Mesodermal cell (in vitro differentiated cells): Measurements from ENCODE around the gene RELCH.

Source experiments
- H3K27ac ChIP-seq: 2 replicates; pipeline ENCODE4 v1.7.0; 2013; ENCODE audit warnings: mild to moderate bottlenecking, low read depth, low read length, moderate library complexity; ENCODE audit not compliant: severe bottlenecking
- H3K36me3 ChIP-seq: 2 replicates; pipeline ENCODE4 v1.7.1; 2013; ENCODE audit warnings: mild to moderate bottlenecking, low read length, moderate library complexity; ENCODE audit not compliant: control insufficient read depth, insufficient read depth
- H3K4me1 ChIP-seq: one replicate; pipeline ENCODE4 v1.7.1; 2013; ENCODE audit warnings: mild to moderate bottlenecking, low read length; ENCODE audit not compliant: insufficient read depth, control insufficient read depth, poor library complexity, severe bottlenecking
- H3K4me3 ChIP-seq: 2 replicates; pipeline ENCODE4 v1.7.0; 2013; ENCODE audit warnings: low read length, control low read depth, mild to moderate bottlenecking; ENCODE audit not compliant: insufficient read depth, poor library complexity, severe bottlenecking; ENCODE audit errors: extremely low read depth
- H3K9me3 ChIP-seq: 2 replicates; pipeline ENCODE4 v1.7.1; 2013; ENCODE audit warnings: mild to moderate bottlenecking, low read length, moderate library complexity; ENCODE audit not compliant: control insufficient read depth
- WGBS, 2 experiments: methylation state at CpG; one replicate each; pipeline ENCODE4 v1.1.5; 2013; ENCODE audit warnings: missing lambda C conversion rate in 2 of 2; ENCODE audit not compliant: insufficient coverage in 2 of 2; 5-methylcytosine and 5-hydroxymethylcytosine counted together

Gene RELCH

GRCh38 chr18:62321201-62321600 is 134.1 kb downstream of the RELCH start:
- H3K27ac ChIP-seq: no peak overlapping the region
- no peaks in the 10 kb centered on the region for H3K36me3 ChIP-seq
- H3K9me3 ChIP-seq: no peaks in the 10 kb centered on the region
- no peak overlapping the region for H3K4me3 ChIP-seq
- WGBS, 2 experiments: 61 to 67% methylated on average over 1 to 3 of the region's 3 CpGs
- H3K4me1 ChIP-seq: peaks cover 7% of the 10 kb centered on the region

- Histone ChIP-seq H3K9me3 (no peaks in the 10 kb centered on the region), H3K4me3 (no peak overlapping the region), H3K27ac (no peak overlapping the region), H3K36me3 (no peaks in the 10 kb centered on the region), H3K4me1 (peaks cover 7% of the 10 kb centered on the region)
- 40 to 45% methylated on average over 1 to 4 of the region's 6 CpGs for WGBS, 2 experiments
Observed at GRCh38 chr18:62323483-62324180, 136.6 kb downstream of the RELCH start.

- Histone ChIP-seq H3K36me3 (no peaks in the 10 kb centered on the region), H3K4me1 (peaks cover 7% of the 10 kb centered on the region), H3K9me3 (no peaks in the 10 kb centered on the region), H3K4me3 (no peak overlapping the region), H3K27ac (peak overlapping the region; percentile 29)
- WGBS, 2 experiments: 70% methylated on average over 8 to 10 of the region's 12 CpGs
Observed at GRCh38 chr18:62324181-62324828, 137.2 kb downstream of the RELCH start.

GRCh38 chr18:62324917-62325805 is 138.1 kb downstream of the RELCH start, which contains the start of gene TNFRSF11A:
Gene TNFRSF11A (plus strand): TSS chr18:62325310. CDS start chr18:62325353, 43 bp downstream.
- peak within 1 kb of the TSS; percentile 29 for H3K27ac ChIP-seq
- H3K36me3 ChIP-seq: no peaks in the 10 kb centered on the region
- peaks cover 14% of the 10 kb centered on the region for H3K4me1 ChIP-seq
- peak within 1 kb of the TSS; percentile 53 for H3K4me3 ChIP-seq
- 3 to 4% methylated on average over 49 to 86 of the region's 99 CpGs for WGBS, 2 experiments
- no peaks in the 10 kb centered on the region for H3K9me3 ChIP-seq

GRCh38 chr18:62325806-62326645 is 139.0 kb downstream of the RELCH start:
- Histone ChIP-seq H3K9me3 (no peaks in the 10 kb centered on the region), H3K4me3 (peak overlapping the region; percentile 53), H3K27ac (no peak overlapping the region), H3K4me1 (peaks cover 17% of the 10 kb centered on the region), H3K36me3 (no peaks in the 10 kb centered on the region)
- 4 to 5% methylated on average over 33 to 37 of the region's 45 CpGs for WGBS, 2 experiments

GRCh38 chr18:62326646-62327348 is 139.7 kb downstream of the RELCH start:
- Histone ChIP-seq H3K4me3 (peak overlapping the region; percentile 53), H3K36me3 (no peaks in the 10 kb centered on the region), H3K27ac (no peak overlapping the region), H3K9me3 (no peaks in the 10 kb centered on the region), H3K4me1 (peaks cover 17% of the 10 kb centered on the region)
- 66 to 67% methylated on average over 4 to 7 of the region's 12 CpGs for WGBS, 2 experiments

- Histone ChIP-seq H3K27ac (no peak overlapping the region), H3K4me1 (peaks cover 17% of the 10 kb centered on the region), H3K9me3 (no peaks in the 10 kb centered on the region), H3K36me3 (no peaks in the 10 kb centered on the region), H3K4me3 (no peak overlapping the region)
- WGBS, 2 experiments: 76 to 84% methylated on average over 5 to 7 of the region's 7 CpGs
Observed at GRCh38 chr18:62327977-62328376, 140.9 kb downstream of the RELCH start.

- Histone ChIP-seq H3K36me3 (no peaks in the 10 kb centered on the region), H3K9me3 (no peaks in the 10 kb centered on the region), H3K4me1 (peaks cover 17% of the 10 kb centered on the region), H3K27ac (no peak overlapping the region), H3K4me3 (no peak overlapping the region)
- 66 to 85% methylated on average over 2 to 4 of the region's 6 CpGs for WGBS, 2 experiments
Observed at GRCh38 chr18:62328586-62329525, 141.8 kb downstream of the RELCH start.
